HepG2 (cell line): ENCODE data around the gene USP7. TPM values are rescaled to one million over a fixed set of nuclear protein-coding genes. Genes with fewer than 3 reads are reported as not detected.
A peak's percentile ranks its signal among the peaks of the same experiment; 100 is the strongest.

ENCODE experiments used
- AGO2 ChIP-seq: fragments of 200-400 bp; formaldehyde crosslinking; optimal IDR thresholded peaks from 2 replicates; pipeline ENCODE3; 2017; ENCODE audit warnings: mild to moderate bottlenecking, low read depth, low read length, moderate library complexity
- ATF4 ChIP-seq, 2 experiments: fragments of 450-650 bp in 1 of 2; sonication (generic) in 1 of 2; formaldehyde crosslinking; IDR thresholded peaks; 2 replicates each; pipeline versions ENCODE4 v1.5.0 to v1.8.0; 2020 to 2022; ENCODE audit warnings: mild to moderate bottlenecking in 1 of 2, missing genetic modification reagents in 1 of 2
- ATM ChIP-seq: fragments of 450-650 bp; IDR thresholded peaks from 2 replicates; pipeline ENCODE4 v1.7.1; 2017; ENCODE audit warnings: mild to moderate bottlenecking, borderline replicate concordance
- CHD2 ChIP-seq: IDR thresholded peaks from 2 replicates; pipeline ENCODE4 v1.6.1; 2011; ENCODE audit warnings: low read depth, low read length, improper control_type of control experiment
- HES4 ChIP-seq: sonication (generic); formaldehyde crosslinking; IDR thresholded peaks from 2 replicates; pipeline ENCODE4 v1.9.0; 2021; ENCODE audit warnings: mild to moderate bottlenecking, missing genetic modification reagents, borderline replicate concordance
- HINFP ChIP-seq: sonication (generic); formaldehyde crosslinking; IDR thresholded peaks from 2 replicates; pipeline ENCODE4 v1.4.0; 2020; ENCODE audit warnings: low read depth, mild to moderate bottlenecking, missing genetic modification reagents
- KDM5A ChIP-seq: fragments of 200-600 bp; sonication (generic); IDR thresholded peaks from 2 replicates; pipeline ENCODE4 v1.7.0; 2018; ENCODE audit warnings: antibody characterized with exemption, mild to moderate bottlenecking, low read length, borderline replicate concordance
- NFAT5 ChIP-seq: sonication (generic); formaldehyde crosslinking; IDR thresholded peaks from 2 replicates; pipeline ENCODE4 v1.4.0; 2020; ENCODE audit warnings: missing genetic modification reagents
- NFATC3 ChIP-seq: sonication (generic); formaldehyde crosslinking; IDR thresholded peaks from 2 replicates; pipeline ENCODE4 v1.5.1; 2020; ENCODE audit warnings: mild to moderate bottlenecking, missing genetic modification reagents
- PATZ1 ChIP-seq: sonication (generic); formaldehyde crosslinking; IDR thresholded peaks from 2 replicates; pipeline ENCODE4 v1.4.0; 2020; ENCODE audit warnings: missing genetic modification reagents
- RFXANK ChIP-seq: IDR thresholded peaks from 2 replicates; pipeline ENCODE4 v1.6.1; 2016
- SOX13 ChIP-seq, 3 experiments: fragments of 450-650 bp in 1 of 3; sonication (generic) in 1 of 3; formaldehyde crosslinking in 1 of 3; IDR thresholded peaks in 2 of 3; conservative IDR thresholded peaks in 1 of 3; 2 replicates each; pipeline versions ENCODE4 v1.5.0 to v1.6.1; 2016 to 2020; ENCODE audit warnings: antibody characterized with exemption in 1 of 3, mild to moderate bottlenecking in 1 of 3, missing compliant biosample characterization in 1 of 3, missing genetic modification reagents in 1 of 3, moderate library complexity in 1 of 3
- ZNF17 ChIP-seq: sonication (generic); formaldehyde crosslinking; IDR thresholded peaks from 2 replicates; pipeline ENCODE4 v1.5.0; 2020; ENCODE audit warnings: mild to moderate bottlenecking, missing genetic modification reagents
- ZNF3 ChIP-seq: IDR thresholded peaks from 2 replicates; pipeline ENCODE4 v1.7.0; 2017; ENCODE audit warnings: inconsistent platforms
- ZNF30 ChIP-seq: sonication (generic); formaldehyde crosslinking; IDR thresholded peaks from 2 replicates; pipeline ENCODE4 v1.5.0; 2020; ENCODE audit warnings: mild to moderate bottlenecking, missing genetic modification reagents
- ZNF530 ChIP-seq: sonication (generic); formaldehyde crosslinking; IDR thresholded peaks from 2 replicates; pipeline ENCODE4 v1.5.0; 2020; ENCODE audit warnings: low read depth, mild to moderate bottlenecking, missing genetic modification reagents
- ZNF549 ChIP-seq: sonication (generic); formaldehyde crosslinking; IDR thresholded peaks from 2 replicates; pipeline ENCODE4 v1.5.0; 2020; ENCODE audit warnings: missing genetic modification reagents
- ZNF567 ChIP-seq: sonication (generic); formaldehyde crosslinking; IDR thresholded peaks from 2 replicates; pipeline ENCODE4 v1.8.1; 2023; ENCODE audit warnings: mild to moderate bottlenecking, missing genetic modification reagents, borderline replicate concordance
- ZNF619 ChIP-seq: sonication (generic); formaldehyde crosslinking; IDR thresholded peaks from 2 replicates; pipeline ENCODE4 v1.4.0; 2020; ENCODE audit warnings: mild to moderate bottlenecking, missing genetic modification reagents
- polyA plus RNA-seq, 8 experiments: library from polyadenylated mRNA; depleted of rRNA in 3 of 8; stranded (reverse) in 7 of 8; unstranded in 1 of 8; fragments of >200 nt; fragmentation: Illumina TruSeq in 4 of 8; extraction: Trizol in 4 of 8; gene quantifications; 2 replicates each; pipeline versions ENCODE4 v1.2.1 to v1.2.3, GENCODE V29; 2011 to 2016; ENCODE audit warnings: low read depth in 4 of 8, missing spikeins in 1 of 8, mixed read lengths in 1 of 8; ENCODE audit not compliant: insufficient read depth in 1 of 8
- total RNA-seq, 5 experiments: library from RNA; depleted of rRNA; stranded (reverse); fragments of >200 nt; fragmentation: Illumina TruSeq; extraction: Trizol; gene quantifications; 2 replicates each; pipeline ENCODE4 v1.2.3, GENCODE V29; 2016; ENCODE audit warnings: low read depth in 1 of 5

Gene USP7
- total and polyA plus RNA-seq, 2 of the 13 experiments (the other 11 are each of a cell fraction or from before 2014, with no cell fraction given): 52.5 to 173 TPM

GRCh38 chr16:9008601-9009260 lies 45.0 kb upstream of the USP7 start (continued):
- no peak; the same call in 1 of the 2 replicates for TF ChIP-seq NFAT5
- TF ChIP-seq ZNF549 (CRISPR knock-in tag): no peak
- TF ChIP-seq ATM: no peak
- TF ChIP-seq ZNF530: no peak
- no peak for TF ChIP-seq ZNF17 (CRISPR knock-in tag)
- peak; percentile 65; the same call in 1 of the 2 replicates for TF ChIP-seq HINFP
- no peak; the same call in 1 of the 2 replicates for TF ChIP-seq ZNF3 (CRISPR knock-in tag)
- TF ChIP-seq ZNF567 (CRISPR knock-in tag): 0 out of 2 replicates have a peak, but pooled peaks have one; percentile 22
- peak; percentile 91 for TF ChIP-seq PATZ1
- no peak for TF ChIP-seq ZNF30
- TF ChIP-seq RFXANK: no peak
- 0 out of 2 replicates have a peak, but pooled peaks have one; percentile 8 for TF ChIP-seq HES4
- TF ChIP-seq ATF4 (CRISPR knock-in tag; IDR thresholded peaks at IDR 0.05): 0 out of 4 replicates have a peak, but pooled peaks of 1 of the 2 experiments have one; percentile 43
- no peak for TF ChIP-seq SOX13 (IDR thresholded peaks at IDR 0.05)
- peak in 1 of 2 experiments; percentile 66; a peak in 1 of 4 replicates for TF ChIP-seq SOX13 (CRISPR knock-in tag; conservative IDR thresholded peaks at IDR 0.05 in 1 of 2, IDR thresholded peaks at IDR 0.05 in 1 of 2)
- TF ChIP-seq NFATC3 (CRISPR knock-in tag): no peak
- TF ChIP-seq AGO2: no peak
- no peak for TF ChIP-seq KDM5A
- 0 out of 2 replicates have a peak, but pooled peaks have one; percentile 18 for TF ChIP-seq CHD2
- peak; percentile 61; the same call in 1 of the 2 replicates for TF ChIP-seq ZNF619 (CRISPR knock-in tag)
